Osteoblast (primary cell): ENCODE results near the gene RASSF10. TPM values are rescaled to one million over a fixed set of nuclear protein-coding genes. Genes with fewer than 3 reads are reported as not detected.

ENCODE experiments used
- DNase-seq: peaks from one replicate; pipeline ENCODE4 v3.0.0; 2011; ENCODE audit warnings: low spot score, mixed read lengths; ENCODE audit not compliant: insufficient read length; ENCODE audit errors: missing footprints
- H2AFZ ChIP-seq: 2 replicates; pipeline ENCODE4 v1.6.0; 2011; ENCODE audit warnings: mild to moderate bottlenecking, low read length
- H3K27ac ChIP-seq: 2 replicates; pipeline ENCODE4 v1.5.1; 2011; ENCODE audit warnings: mild to moderate bottlenecking, low read depth, low read length, moderate library complexity
- H3K27me3 ChIP-seq: 2 replicates; pipeline ENCODE4 v1.6.0; 2012; ENCODE audit warnings: mild to moderate bottlenecking, control low read depth, inconsistent platforms, low read length, moderate library complexity; ENCODE audit not compliant: insufficient read depth
- H3K36me3 ChIP-seq: 2 replicates; pipeline ENCODE4 v1.5.1; 2011; ENCODE audit warnings: mild to moderate bottlenecking, low read length, control low read depth, moderate library complexity; ENCODE audit not compliant: insufficient read depth
- H3K4me1 ChIP-seq: 2 replicates; pipeline ENCODE4 v1.5.1; 2011; ENCODE audit warnings: mild to moderate bottlenecking, low read length, control low read depth, moderate library complexity; ENCODE audit not compliant: insufficient read depth
- H3K4me2 ChIP-seq: 2 replicates; pipeline ENCODE4 v1.6.0; 2011; ENCODE audit warnings: mild to moderate bottlenecking, low read length; ENCODE audit not compliant: insufficient read depth
- H3K4me3 ChIP-seq: fragments of 200-600 bp; sonication (generic); 3 replicates; pipeline ENCODE4 v1.5.1; 2012; ENCODE audit warnings: mild to moderate bottlenecking, low read length, inconsistent platforms; ENCODE audit not compliant: insufficient read depth
- H3K79me2 ChIP-seq: 2 replicates; pipeline ENCODE4 v1.6.0; 2012; ENCODE audit warnings: mild to moderate bottlenecking, low read length, control low read depth, inconsistent platforms; ENCODE audit not compliant: insufficient read depth
- H3K9me3 ChIP-seq: 2 replicates; pipeline ENCODE4 v1.5.1; 2011; ENCODE audit warnings: low read depth, low read length, control low read depth
- H4K20me1 ChIP-seq: 2 replicates; pipeline ENCODE4 v1.6.0; 2012; ENCODE audit warnings: mild to moderate bottlenecking, low read length, control low read depth; ENCODE audit not compliant: insufficient read depth
- total RNA-seq: library from RNA; depleted of rRNA; stranded (reverse); fragments of >200 nt; gene quantifications from 2 replicates; pipeline ENCODE4 v1.2.3, GENCODE V29; 2012
- TF ChIP-seq, protein P1 (sequence below): IDR thresholded peaks from 2 replicates; pipeline ENCODE4 v1.5.1; 2011; ENCODE audit warnings: mild to moderate bottlenecking, low read depth, low read length, moderate library complexity; ENCODE audit errors: extremely low read depth

The RASSF10 gene
- total RNA-seq, 1 donor, result 0.72 TPM

DNA sequence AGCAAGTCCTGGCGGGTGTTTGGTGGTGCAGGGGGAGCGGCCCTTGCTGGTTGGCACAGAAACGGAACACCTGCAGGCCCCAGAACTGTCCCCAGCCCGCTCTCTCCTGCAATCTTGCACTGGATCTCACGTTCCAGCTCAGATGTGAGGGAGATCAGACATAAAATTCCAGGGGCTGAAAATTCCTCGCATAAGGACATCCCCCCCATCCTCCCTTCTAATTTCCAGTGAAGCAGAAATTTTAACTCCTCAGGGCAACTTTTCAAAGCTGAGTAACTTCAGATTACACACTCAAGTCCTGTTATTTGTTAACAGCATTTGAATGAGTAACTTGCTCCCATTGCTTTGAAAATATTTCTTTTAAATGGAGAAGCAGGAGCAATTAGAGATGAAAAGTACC lies 40.3 kb upstream of the RASSF10 start:
- Histone ChIP-seq H4K20me1 (no peaks in the 10 kb centered on the region), H2AFZ (no peak overlapping the region), H3K4me1 (no peaks in the 10 kb centered on the region), H3K79me2 (no peaks in the 10 kb centered on the region), H3K4me2 (no peak overlapping the region), H3K9me3 (no peaks in the 10 kb centered on the region), H3K4me3 (no peak overlapping the region), H3K36me3 (no peaks in the 10 kb centered on the region), H3K27ac (no peak overlapping the region), H3K27me3 (peaks cover 4% of the 10 kb centered on the region)
- DNase-seq, result no peak
- TF ChIP-seq, protein P1, sequence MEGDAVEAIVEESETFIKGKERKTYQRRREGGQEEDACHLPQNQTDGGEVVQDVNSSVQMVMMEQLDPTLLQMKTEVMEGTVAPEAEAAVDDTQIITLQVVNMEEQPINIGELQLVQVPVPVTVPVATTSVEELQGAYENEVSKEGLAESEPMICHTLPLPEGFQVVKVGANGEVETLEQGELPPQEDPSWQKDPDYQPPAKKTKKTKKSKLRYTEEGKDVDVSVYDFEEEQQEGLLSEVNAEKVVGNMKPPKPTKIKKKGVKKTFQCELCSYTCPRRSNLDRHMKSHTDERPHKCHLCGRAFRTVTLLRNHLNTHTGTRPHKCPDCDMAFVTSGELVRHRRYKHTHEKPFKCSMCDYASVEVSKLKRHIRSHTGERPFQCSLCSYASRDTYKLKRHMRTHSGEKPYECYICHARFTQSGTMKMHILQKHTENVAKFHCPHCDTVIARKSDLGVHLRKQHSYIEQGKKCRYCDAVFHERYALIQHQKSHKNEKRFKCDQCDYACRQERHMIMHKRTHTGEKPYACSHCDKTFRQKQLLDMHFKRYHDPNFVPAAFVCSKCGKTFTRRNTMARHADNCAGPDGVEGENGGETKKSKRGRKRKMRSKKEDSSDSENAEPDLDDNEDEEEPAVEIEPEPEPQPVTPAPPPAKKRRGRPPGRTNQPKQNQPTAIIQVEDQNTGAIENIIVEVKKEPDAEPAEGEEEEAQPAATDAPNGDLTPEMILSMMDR, result no peak

DNA sequence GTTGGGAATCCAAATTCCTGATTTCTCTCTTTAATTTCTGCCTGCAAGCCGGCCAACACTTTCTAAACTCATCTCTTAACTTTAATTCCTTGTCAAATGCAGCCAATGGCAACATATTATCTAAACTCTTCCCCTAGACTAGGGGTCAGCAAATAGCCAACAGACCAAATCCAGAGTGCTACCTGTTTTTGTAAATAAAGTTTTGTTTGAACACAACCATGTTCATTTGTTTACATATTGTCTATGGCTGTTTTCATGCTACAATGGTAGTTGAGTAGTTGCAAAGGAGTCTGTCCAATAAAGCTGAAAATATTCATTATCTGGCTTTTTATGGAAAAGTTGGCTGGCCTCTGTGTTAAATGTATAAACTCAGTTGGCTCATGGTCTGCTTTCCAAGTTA lies 37.2 kb upstream of the RASSF10 start:
- Histone ChIP-seq H3K9me3 (no peaks in the 10 kb centered on the region), H3K36me3 (no peaks in the 10 kb centered on the region), H3K79me2 (no peaks in the 10 kb centered on the region), H3K4me1 (no peaks in the 10 kb centered on the region), H3K4me2 (no peak overlapping the region), H3K27ac (no peak overlapping the region), H3K4me3 (no peak overlapping the region), H2AFZ (no peak overlapping the region), H3K27me3 (peaks cover 14% of the 10 kb centered on the region), H4K20me1 (no peaks in the 10 kb centered on the region)
- TF ChIP-seq, protein P1, result no peak
- DNase-seq, result no peak

DNA sequence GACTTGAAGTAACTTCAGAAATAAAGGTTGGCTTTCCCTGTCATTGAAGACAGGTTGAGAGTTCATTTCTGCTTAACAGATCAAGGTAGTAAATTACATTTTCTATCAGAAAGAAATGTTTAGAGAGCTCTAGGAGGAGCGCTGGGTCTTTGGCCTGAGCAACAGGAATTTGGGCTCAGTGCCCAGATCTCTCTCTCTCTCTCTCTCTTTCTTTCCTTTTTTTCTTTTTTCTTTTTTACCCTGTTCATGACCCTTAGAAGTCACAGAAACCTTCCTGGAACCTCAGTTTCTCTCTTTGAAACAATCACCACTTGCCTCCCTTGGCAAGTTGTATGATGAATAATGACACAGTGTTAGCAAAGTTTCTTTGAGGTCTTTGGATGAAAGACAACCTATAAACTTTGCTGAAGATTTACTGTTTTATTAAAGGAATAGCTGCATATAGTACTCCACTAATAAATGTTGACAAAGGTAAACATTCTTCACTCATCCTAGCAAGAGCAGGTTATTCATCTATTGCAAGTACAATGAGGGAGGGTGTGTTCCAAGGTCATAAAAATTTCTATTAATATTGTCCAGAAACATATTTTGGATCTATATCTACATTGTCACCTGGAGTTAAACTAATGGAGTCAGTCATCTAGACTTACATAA lies 35.5 kb upstream of the RASSF10 start:
- TF ChIP-seq, protein P1, result no peak

DNA sequence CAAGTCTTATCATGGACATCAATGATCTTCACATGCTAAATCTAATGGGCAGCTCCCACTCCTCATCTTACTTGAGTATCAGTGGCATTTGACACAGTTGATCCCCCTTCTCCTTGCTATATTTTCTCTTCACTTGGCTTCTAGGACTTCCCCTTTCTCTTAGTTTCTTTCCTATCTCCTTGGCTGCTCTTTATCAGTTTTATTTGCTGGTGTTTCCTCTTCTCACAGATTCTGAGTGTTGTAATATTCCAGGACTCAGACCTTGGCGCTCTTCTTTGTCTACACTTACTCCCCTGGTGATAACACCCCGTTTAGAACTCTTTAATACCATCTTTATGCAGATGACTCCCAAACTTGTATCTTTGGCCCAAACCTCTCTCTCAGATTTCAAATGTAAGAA lies 33.9 kb upstream of the RASSF10 start:
- Histone ChIP-seq H3K36me3 (no peaks in the 10 kb centered on the region), H3K27ac (no peak overlapping the region), H3K4me1 (no peaks in the 10 kb centered on the region), H3K27me3 (peaks cover 25% of the 10 kb centered on the region), H4K20me1 (no peaks in the 10 kb centered on the region), H3K79me2 (no peaks in the 10 kb centered on the region), H2AFZ (no peak overlapping the region), H3K9me3 (no peaks in the 10 kb centered on the region), H3K4me3 (no peak overlapping the region), H3K4me2 (no peak overlapping the region)
- DNase-seq, result no peak
- TF ChIP-seq, protein P1, result no peak

More for the DNA sequence above, 35.5 kb upstream of the RASSF10 start:
- Histone ChIP-seq H3K4me1 (no peaks in the 10 kb centered on the region), H4K20me1 (no peaks in the 10 kb centered on the region), H2AFZ (no peak overlapping the region), H3K27me3 (peaks cover 20% of the 10 kb centered on the region), H3K36me3 (no peaks in the 10 kb centered on the region), H3K4me2 (no peak overlapping the region), H3K79me2 (no peaks in the 10 kb centered on the region), H3K4me3 (no peak overlapping the region), H3K27ac (no peak overlapping the region), H3K9me3 (no peaks in the 10 kb centered on the region)
- DNase-seq, result no peak
